Stimulated activated CD8-positive, alpha-beta memory T cell treated with anti-CD3 and anti-CD28 coated beads, Interleukin-12 subunit alpha, Interleukin-12 subunit beta, amount 100 ng/mL, for 24 hours (primary cell): ENCODE results near the gene ANKRD17.

ENCODE experiments used
- DNase-seq: peaks from one replicate; pipeline ENCODE4 v3.0.0-alpha.2; 2020; ENCODE audit errors: extremely low read depth

Gene ANKRD17

GRCh38 chr4:73104695-73105094 is 153.9 kb downstream of the ANKRD17 start:
- DNase-seq = no peak

- no peak for DNase-seq
Measured at GRCh38 chr4:73103799-73104503, 154.6 kb downstream of the ANKRD17 start.

GRCh38 chr4:73099143-73099542 is 159.5 kb downstream of the ANKRD17 start:
- DNase-seq = no peak

- no peak for DNase-seq
Measured at GRCh38 chr4:73098713-73099112, 159.9 kb downstream of the ANKRD17 start.

GRCh38 chr4:73098016-73098415 is 160.6 kb downstream of the ANKRD17 start:
- no peak for DNase-seq

- no peak for DNase-seq
Measured at GRCh38 chr4:73092868-73093267, 165.7 kb downstream of the ANKRD17 start.

- no peak for DNase-seq
Measured at GRCh38 chr4:73090738-73091137, 167.9 kb downstream of the ANKRD17 start.

GRCh38 chr4:73087871-73088270 is 170.7 kb downstream of the ANKRD17 start:
- no peak for DNase-seq

- no peak for DNase-seq
Measured at GRCh38 chr4:73086095-73086868, 172.3 kb downstream of the ANKRD17 start.

GRCh38 chr4:73080789-73081188 is 177.8 kb downstream of the ANKRD17 start:
- no peak for DNase-seq

- DNase-seq = no peak
Measured at GRCh38 chr4:73075832-73076231, 182.8 kb downstream of the ANKRD17 start.

- no peak for DNase-seq
Measured at GRCh38 chr4:73070074-73070390, 188.6 kb downstream of the ANKRD17 start.

GRCh38 chr4:73069338-73070073 is 189.1 kb downstream of the ANKRD17 start, which contains the start of gene COX18:
TSS of gene COX18 (minus strand) at chr4:73069716. CDS start at chr4:73069649, 67 bp downstream.
- DNase-seq = peak; percentile 86

- DNase-seq = no peak
Measured at GRCh38 chr4:73068491-73069337, 189.9 kb downstream of the ANKRD17 start.

- DNase-seq = no peak
Measured at GRCh38 chr4:73067971-73068394, 190.6 kb downstream of the ANKRD17 start.

- DNase-seq = no peak
Measured at GRCh38 chr4:73066928-73067327, 191.7 kb downstream of the ANKRD17 start.

- no peak for DNase-seq
Measured at GRCh38 chr4:73066445-73066844, 192.2 kb downstream of the ANKRD17 start.

GRCh38 chr4:73064536-73064935 is 194.1 kb downstream of the ANKRD17 start:
- no peak for DNase-seq

- no peak for DNase-seq
Measured at GRCh38 chr4:73055241-73055897, 203.2 kb downstream of the ANKRD17 start.

- no peak for DNase-seq
Measured at GRCh38 chr4:73053974-73054480, 204.6 kb downstream of the ANKRD17 start.

GRCh38 chr4:73053076-73053475 is 205.5 kb downstream of the ANKRD17 start:
- DNase-seq = no peak
